SK-N-SH (cell line): ENCODE data around the gene VWF. TPM values are rescaled to one million over a fixed set of nuclear protein-coding genes. Genes with fewer than 3 reads are reported as not detected.

Experiments used
- CTCF ChIA-PET: fragments of 300-600, 350-600 bp; formaldehyde crosslinking; extraction: SDS; loops from one replicate; lab custom pipeline; 2021; lab: Yijun Ruan, JAX
- POLR2A ChIA-PET: fragments of 350-600 bp; sonication (Branson Sonifier 250); formaldehyde crosslinking; extraction: SDS; loops from one replicate; lab custom pipeline; 2020; ENCODE audit warnings: antibody characterized with exemption, inconsistent platforms; lab: Yijun Ruan, JAX
- DNase-seq: peaks from one replicate; pipeline ENCODE4 v3.0.0; 2012
- H2AFZ ChIP-seq: fragments of 200-600 bp; sonication (generic); 2 replicates; pipeline ENCODE4 v1.8.1; 2016; ENCODE audit warnings: antibody characterized with exemption, mild to moderate bottlenecking, low read depth
- H3F3A ChIP-seq: fragments of 200-600 bp; sonication (generic); replicated peaks from 2 replicates; pipeline ENCODE3; 2016; ENCODE audit warnings: antibody characterized with exemption, mild to moderate bottlenecking; ENCODE audit not compliant: insufficient read depth
- H3K27ac ChIP-seq, 2 experiments: fragments of 200-500 bp in 1 of 2; fragments of 200-600 bp in 1 of 2; sonication (Bioruptor generic) in 1 of 2; sonication (generic), shearing (Covaris generic) in 1 of 2; 2 replicates each; pipeline versions ENCODE4 v1.5.1 to v1.6.1; 2014 to 2016; ENCODE audit warnings: low read depth in 2 of 2, inconsistent platforms in 1 of 2, low read length in 1 of 2, mild to moderate bottlenecking in 1 of 2, mixed read lengths in 1 of 2
- H3K27me3 ChIP-seq: fragments of 200-600 bp; sonication (generic), shearing (Covaris generic); 2 replicates; pipeline ENCODE4 v1.6.1; 2016; ENCODE audit warnings: mixed run types; ENCODE audit not compliant: insufficient read depth
- H3K36me3 ChIP-seq, 2 experiments: fragments of 200-500 bp in 1 of 2; fragments of 200-600 bp in 1 of 2; sonication (Bioruptor generic) in 1 of 2; sonication (generic) in 1 of 2; replicated peaks in 1 of 2; 2 replicates each; pipeline versions ENCODE3 to v1.5.1; 2014 to 2016; ENCODE audit warnings: low read length in 1 of 2, mild to moderate bottlenecking in 1 of 2; ENCODE audit not compliant: insufficient read depth in 2 of 2, control insufficient read depth in 1 of 2
- H3K4me1 ChIP-seq, 2 experiments: fragments of 200-500 bp in 1 of 2; fragments of 200-600 bp in 1 of 2; sonication (Bioruptor generic) in 1 of 2; sonication (generic), shearing (Covaris generic) in 1 of 2; 2 replicates each; pipeline versions ENCODE4 v1.5.1 to v1.6.1; 2014 to 2016; ENCODE audit warnings: low read depth in 1 of 2, low read length in 1 of 2, mixed run types in 1 of 2; ENCODE audit not compliant: insufficient read depth in 2 of 2, control insufficient read depth in 1 of 2
- H3K4me2 ChIP-seq: fragments of 200-600 bp; sonication (generic), shearing (Covaris generic); 2 replicates; pipeline ENCODE4 v1.6.1; 2017; ENCODE audit warnings: mixed run types
- H3K4me3 ChIP-seq, 2 experiments: fragments of 200-500 bp in 1 of 2; fragments of 200-600 bp in 1 of 2; sonication (Bioruptor generic) in 1 of 2; sonication (generic), shearing (Covaris generic) in 1 of 2; 2 replicates each; pipeline versions ENCODE4 v1.5.1 to v1.8.1; 2014 to 2016; ENCODE audit warnings: low read depth in 2 of 2, inconsistent platforms in 1 of 2, low read length in 1 of 2, mild to moderate bottlenecking in 1 of 2, mixed read lengths in 1 of 2, moderate library complexity in 1 of 2
- H3K79me2 ChIP-seq: fragments of 200-600 bp; sonication (generic); 2 replicates; pipeline ENCODE4 v1.8.1; 2017; ENCODE audit warnings: mild to moderate bottlenecking; ENCODE audit not compliant: insufficient read depth
- H3K9ac ChIP-seq: fragments of 200-600 bp; sonication (generic); 2 replicates; pipeline ENCODE4 v1.6.1; 2017; ENCODE audit warnings: mixed run types
- H3K9me2 ChIP-seq: fragments of 200-600 bp; sonication (generic); 2 replicates; pipeline ENCODE4 v1.6.1; 2017; ENCODE audit warnings: mixed run types
- H3K9me3 ChIP-seq: fragments of 200-600 bp; sonication (generic); 2 replicates; pipeline ENCODE4 v1.6.1; 2017; ENCODE audit warnings: mixed run types, mild to moderate bottlenecking, moderate library complexity
- H4K20me1 ChIP-seq: fragments of 200-600 bp; sonication (generic); 2 replicates; pipeline ENCODE4 v1.6.1; 2017; ENCODE audit warnings: mild to moderate bottlenecking, mixed run types; ENCODE audit not compliant: insufficient read depth
- FOSL2 ChIP-seq: IDR thresholded peaks from 2 replicates; pipeline ENCODE4 v1.4.0; 2012; ENCODE audit warnings: low read depth, mild to moderate bottlenecking, moderate library complexity, borderline replicate concordance
- GATA2 ChIP-seq: sonication (generic); formaldehyde crosslinking; IDR thresholded peaks from 2 replicates; pipeline ENCODE4 v1.5.0; 2020; ENCODE audit warnings: mild to moderate bottlenecking, missing genetic modification reagents
- MEF2A ChIP-seq: IDR thresholded peaks from 2 replicates; pipeline ENCODE4 v1.4.0; 2012; ENCODE audit warnings: low read depth, borderline replicate concordance
- NFIC ChIP-seq: IDR thresholded peaks from 2 replicates; pipeline ENCODE4 v1.4.0; 2012; ENCODE audit warnings: borderline replicate concordance
- POLR2AphosphoS5 ChIP-seq: IDR thresholded peaks from 2 replicates; pipeline ENCODE4 v1.6.1; 2012; ENCODE audit warnings: low read depth, low read length
- TEAD4 ChIP-seq: IDR thresholded peaks from 2 replicates; pipeline ENCODE4 v1.4.0; 2012; ENCODE audit warnings: mild to moderate bottlenecking, borderline replicate concordance; ENCODE audit not compliant: insufficient read depth
- WGBS: methylation state at CpG from one replicate; pipeline ENCODE4 v1.1.6; 2017; ENCODE audit warnings: low lambda C conversion rate; 5-methylcytosine and 5-hydroxymethylcytosine counted together
- polyA plus RNA-seq, 3 experiments: library from polyadenylated mRNA; depleted of rRNA; stranded (reverse); fragments of >200 nt; gene quantifications; 2 replicates each; pipeline ENCODE4 v1.2.3, GENCODE V29; 2012
- TF ChIP-seq, protein P1 (sequence below): IDR thresholded peaks from 2 replicates; pipeline ENCODE4 v1.6.1; 2012; ENCODE audit warnings: mild to moderate bottlenecking, low read depth, low read length, moderate library complexity

The VWF gene
- polyA plus RNA-seq, 1 of the 3 experiments (the other 2 are of a cell fraction), result 0.12 TPM

DNA sequence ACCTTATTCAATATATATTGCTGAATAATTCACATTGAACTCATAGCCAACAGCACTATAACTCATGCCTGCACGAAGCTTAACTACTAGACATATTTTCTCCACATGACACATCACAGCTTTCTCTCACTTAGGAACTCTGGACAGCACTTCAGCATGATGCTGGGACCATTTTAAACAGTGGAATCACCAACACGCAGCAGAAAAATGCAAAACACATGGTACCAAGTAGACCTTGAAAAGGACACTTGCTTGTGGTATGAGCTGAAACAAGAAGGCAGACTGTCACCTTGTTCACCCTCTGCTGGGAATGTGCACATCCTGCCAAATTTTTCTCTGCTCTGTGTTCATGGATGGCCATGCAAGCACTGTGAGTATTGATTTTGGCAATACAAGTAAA, 40.9 kb upstream of the VWF start:
- Histone ChIP-seq H3K27me3 (no peaks in the 10 kb centered on the region), H3K27ac (no peak overlapping the region), H3K36me3 (no peaks in the 10 kb centered on the region), H3K4me1 (peaks cover 20 to 24% of the 10 kb centered on the region in 2 experiments; a peak in 3 of 4 replicates), H3K9me2 (no peaks in the 10 kb centered on the region), H3K79me2 (no peaks in the 10 kb centered on the region), H3K4me3 (no peak overlapping the region), H4K20me1 (no peaks in the 10 kb centered on the region), H3K9me3 (no peaks in the 10 kb centered on the region), H2AFZ (no peak overlapping the region), H3K9ac (no peak overlapping the region), H3F3A (peaks cover 19% of the 10 kb centered on the region), H3K4me2 (no peak overlapping the region)
- 88% methylated on average over 2 of the region's 2 CpGs for WGBS
- CTCF ChIA-PET, result interaction anchor here (0.6 to 0.9 kb wide), 2 partner anchors 30 kb away, joined by 3 read pairs; no protein-coding TSS in a partner anchor
- TF ChIP-seq TEAD4 (no peak), MEF2A (no peak)
- TF ChIP-seq, protein P1, sequence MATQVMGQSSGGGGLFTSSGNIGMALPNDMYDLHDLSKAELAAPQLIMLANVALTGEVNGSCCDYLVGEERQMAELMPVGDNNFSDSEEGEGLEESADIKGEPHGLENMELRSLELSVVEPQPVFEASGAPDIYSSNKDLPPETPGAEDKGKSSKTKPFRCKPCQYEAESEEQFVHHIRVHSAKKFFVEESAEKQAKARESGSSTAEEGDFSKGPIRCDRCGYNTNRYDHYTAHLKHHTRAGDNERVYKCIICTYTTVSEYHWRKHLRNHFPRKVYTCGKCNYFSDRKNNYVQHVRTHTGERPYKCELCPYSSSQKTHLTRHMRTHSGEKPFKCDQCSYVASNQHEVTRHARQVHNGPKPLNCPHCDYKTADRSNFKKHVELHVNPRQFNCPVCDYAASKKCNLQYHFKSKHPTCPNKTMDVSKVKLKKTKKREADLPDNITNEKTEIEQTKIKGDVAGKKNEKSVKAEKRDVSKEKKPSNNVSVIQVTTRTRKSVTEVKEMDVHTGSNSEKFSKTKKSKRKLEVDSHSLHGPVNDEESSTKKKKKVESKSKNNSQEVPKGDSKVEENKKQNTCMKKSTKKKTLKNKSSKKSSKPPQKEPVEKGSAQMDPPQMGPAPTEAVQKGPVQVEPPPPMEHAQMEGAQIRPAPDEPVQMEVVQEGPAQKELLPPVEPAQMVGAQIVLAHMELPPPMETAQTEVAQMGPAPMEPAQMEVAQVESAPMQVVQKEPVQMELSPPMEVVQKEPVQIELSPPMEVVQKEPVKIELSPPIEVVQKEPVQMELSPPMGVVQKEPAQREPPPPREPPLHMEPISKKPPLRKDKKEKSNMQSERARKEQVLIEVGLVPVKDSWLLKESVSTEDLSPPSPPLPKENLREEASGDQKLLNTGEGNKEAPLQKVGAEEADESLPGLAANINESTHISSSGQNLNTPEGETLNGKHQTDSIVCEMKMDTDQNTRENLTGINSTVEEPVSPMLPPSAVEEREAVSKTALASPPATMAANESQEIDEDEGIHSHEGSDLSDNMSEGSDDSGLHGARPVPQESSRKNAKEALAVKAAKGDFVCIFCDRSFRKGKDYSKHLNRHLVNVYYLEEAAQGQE, result peak; percentile 65; the same call in 1 of the 2 replicates
- DNase-seq, result no peak
- POLR2A ChIA-PET, result no interaction called here

DNA sequence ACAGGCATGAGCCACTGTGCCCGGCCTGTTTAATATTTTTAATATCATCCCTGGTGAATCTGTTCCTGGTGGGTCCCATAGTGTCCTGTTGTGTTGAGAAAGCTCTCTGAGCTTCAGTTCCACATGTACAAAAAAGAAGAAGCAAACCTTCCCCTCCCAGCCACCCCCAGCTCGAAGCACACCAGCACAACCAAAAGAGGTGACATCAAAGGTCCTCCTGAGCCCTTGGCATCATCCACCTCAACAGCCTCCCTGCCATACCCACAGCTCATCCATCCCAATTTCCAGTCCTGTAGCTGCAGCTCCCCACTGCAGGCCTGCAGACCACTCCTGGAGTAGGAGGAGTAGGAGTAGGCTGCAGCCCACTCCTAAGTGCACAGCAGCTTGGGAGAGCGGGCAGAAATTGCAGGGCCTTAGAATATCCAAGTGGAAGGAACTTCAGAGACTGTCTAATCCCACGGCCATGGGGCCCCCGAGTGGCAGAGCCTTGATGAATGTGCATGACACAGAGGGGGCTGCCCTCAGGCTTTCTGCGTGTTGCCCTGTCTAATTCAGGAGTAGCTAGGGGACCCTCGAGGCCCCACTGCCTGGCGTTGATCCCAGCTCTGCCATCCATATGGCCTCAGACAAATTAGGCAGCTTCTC, 39.1 kb upstream of the VWF start:
- Histone ChIP-seq H3K27me3 (no peaks in the 10 kb centered on the region), H3K9me2 (no peaks in the 10 kb centered on the region), H3K4me3 (no peak overlapping the region), H3K9me3 (no peaks in the 10 kb centered on the region), H2AFZ (no peak overlapping the region), H3K36me3 (no peaks in the 10 kb centered on the region), H3K4me2 (no peak overlapping the region), H3K9ac (no peak overlapping the region), H3K79me2 (no peaks in the 10 kb centered on the region), H4K20me1 (no peaks in the 10 kb centered on the region), H3K4me1 (peaks cover 17 to 28% of the 10 kb centered on the region in 2 experiments; a peak in 3 of 4 replicates), H3F3A (peaks cover 19% of the 10 kb centered on the region), H3K27ac (peak overlapping the region in 1 of 2 experiments; percentile 0; a peak in 1 of 4 replicates)
- CTCF ChIA-PET, result interaction anchor here (1.6 to 2.2 kb wide), 2 partner anchors 32 to 115 kb away, joined by 3 to 7 read pairs; no protein-coding TSS in a partner anchor
- no peak for DNase-seq
- TF ChIP-seq NFIC (no peak), GATA2 (CRISPR knock-in tag) (no peak), MEF2A (no peak), FOSL2 (no peak), POLR2AphosphoS5 (no peak)
- WGBS, result 89% methylated on average over 7 of the region's 8 CpGs
- POLR2A ChIA-PET, result no interaction called here
